B cell (primary cell): ENCODE measurements around the gene NKG7.

ENCODE experiments used
- CTCF ChIP-seq: fragments of 200-600 bp; IDR thresholded peaks from one replicate; pipeline ENCODE4 v1.8.0; 2022; ENCODE audit warnings: antibody characterized with exemption, mild to moderate bottlenecking
- EZH2 ChIP-seq: IDR thresholded peaks from 2 replicates; pipeline ENCODE4 v1.6.1; 2012; ENCODE audit warnings: borderline replicate concordance, low read depth, mild to moderate bottlenecking, moderate library complexity, low read length; ENCODE audit not compliant: insufficient read depth, poor library complexity, severe bottlenecking

- TF ChIP-seq CTCF (no peak), EZH2 (no peak)
Observed at GRCh38 chr19:51364200-51365106, 8.0 kb downstream of the NKG7 start.
